ENCODE results near the gene COG7. TPM values are rescaled to one million over a fixed set of nuclear protein-coding genes. Genes with fewer than 3 reads are reported as not detected.

COG7 gene
- total RNA-seq, 5 donors from 2014 or later (not counting 1 experiment from before 2014, with no cell fraction given): 15.8 to 23.2 (median 22.4) TPM

DNA sequence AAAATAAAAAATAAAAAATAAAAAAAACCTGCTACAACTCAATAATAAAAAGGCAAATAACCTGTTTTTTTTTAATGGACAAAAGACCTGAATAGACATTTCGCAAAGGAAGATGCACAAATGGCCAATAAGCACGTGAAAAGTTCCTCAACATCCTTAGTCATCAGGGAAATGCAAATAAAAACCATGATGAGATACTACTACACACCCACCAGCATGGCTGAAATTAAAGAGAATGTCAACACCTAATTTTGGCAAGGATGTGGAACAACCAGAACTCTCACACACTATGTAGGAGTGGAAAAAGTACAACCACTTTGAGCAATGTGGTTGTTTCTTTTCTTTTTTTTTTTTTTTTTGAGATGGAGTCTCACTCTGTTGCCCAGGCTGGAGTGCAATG lies 24.6 kb downstream of the COG7 start:
- H3K4me1 ChIP-seq (ENCODE audit: control insufficient read depth in 1 of 2, extremely low read depth in 1 of 2, insufficient read depth in 2 of 2, low read length in 2 of 2): no peaks in the 10 kb centered on the region
- Mint-ChIP-seq H3K9me3 (no peaks in the 10 kb centered on the region), H3K36me3 (peaks cover 41% of the 10 kb centered on the region), H3K27ac (no peak overlapping the region), H3K4me3 (no peak overlapping the region), H3K27me3 (no peaks in the 10 kb centered on the region), H3K4me1 (no peaks in the 10 kb centered on the region)
- H3K36me3 ChIP-seq (ENCODE audit: control insufficient read depth in 2 of 2, extremely low read depth in 1 of 2, insufficient read depth in 1 of 2, low read length in 1 of 2): peaks cover 24 to 65% of the 10 kb centered on the region in 2 donors
- no peak overlapping the region for H3K27ac ChIP-seq (ENCODE audit: low read length)
- no peaks in the 10 kb centered on the region for H3K27me3 ChIP-seq (replicated peaks in 1 of 2; ENCODE audit: control insufficient read depth in 2 of 2, extremely low read depth in 1 of 2, insufficient read depth in 2 of 2, low read length in 1 of 2)
- no peaks in the 10 kb centered on the region for H3K9me3 ChIP-seq
- ChIA-PET POLR2A (no interaction called here), CTCF (no interaction called here)
- ATAC-seq (replicated peaks in 1 of 4) (no peak), DNase-seq (no peak)
- no peak overlapping the region for H3K4me3 ChIP-seq (ENCODE audit: control insufficient read depth in 1 of 2, extremely low read depth in 1 of 2, low read length in 1 of 2)
- WGBS (ENCODE audit: insufficient coverage): 100% methylated on average over 1 of the region's 2 CpGs

DNA sequence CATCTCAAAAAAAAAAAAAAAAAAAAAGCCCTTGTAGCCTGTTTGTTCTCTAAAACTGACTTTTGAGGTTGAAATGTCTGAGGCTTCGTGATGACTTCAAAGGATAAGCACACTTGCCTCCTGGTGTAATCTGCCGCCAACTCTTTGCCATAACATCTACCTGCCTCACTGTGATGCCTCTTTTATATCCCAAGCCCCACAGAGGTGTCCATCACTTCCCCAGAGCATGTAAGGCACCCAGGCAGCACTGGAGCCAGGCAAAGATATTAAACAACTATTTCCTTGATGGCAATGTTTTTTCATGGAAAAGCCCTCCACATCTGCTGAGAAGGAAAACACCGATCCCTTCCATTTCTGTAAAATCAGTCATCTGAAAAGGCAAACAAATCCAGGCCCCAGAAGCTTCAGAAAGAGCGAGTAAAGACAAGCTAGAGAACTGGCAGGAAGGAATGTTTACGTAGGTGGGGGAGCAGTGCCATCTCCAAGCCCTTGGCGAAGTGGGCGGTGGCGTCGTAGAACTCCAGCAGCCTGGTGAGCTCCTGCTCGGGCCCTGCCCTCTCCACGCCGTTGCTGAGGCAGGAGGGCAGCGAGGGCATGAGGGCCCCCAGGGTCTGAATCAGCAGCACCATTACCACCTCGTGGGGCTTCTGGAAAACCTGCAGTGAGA lies 28.6 kb downstream of the COG7 start:
- H3K27ac Mint-ChIP-seq: no peak overlapping the region
- H3K9me3 Mint-ChIP-seq: no peaks in the 10 kb centered on the region

GRCh38 chr16:23423496-23424049 lies 29.4 kb downstream of the COG7 start:
- Histone ChIP-seq H3K4me3 (ENCODE audit: control insufficient read depth in 1 of 2, extremely low read depth in 1 of 2, low read length in 1 of 2) (no peak overlapping the region), H3K27ac (ENCODE audit: low read length) (no peak overlapping the region), H3K27me3 (replicated peaks in 1 of 2; ENCODE audit: control insufficient read depth in 2 of 2, extremely low read depth in 1 of 2, insufficient read depth in 2 of 2, low read length in 1 of 2) (no peaks in the 10 kb centered on the region), H3K9me3 (no peaks in the 10 kb centered on the region), H3K36me3 (ENCODE audit: control insufficient read depth in 2 of 2, extremely low read depth in 1 of 2, insufficient read depth in 1 of 2, low read length in 1 of 2) (peaks cover 13 to 37% of the 10 kb centered on the region in 2 donors), H3K4me1 (ENCODE audit: control insufficient read depth in 1 of 2, extremely low read depth in 1 of 2, insufficient read depth in 2 of 2, low read length in 2 of 2) (no peaks in the 10 kb centered on the region)
- H3K36me3 Mint-ChIP-seq: peaks cover 34% of the 10 kb centered on the region
- ChIA-PET POLR2A (no interaction called here), CTCF (no interaction called here)
- no peaks in the 10 kb centered on the region for H3K27me3 Mint-ChIP-seq
- no peaks in the 10 kb centered on the region for H3K4me1 Mint-ChIP-seq
- H3K9me3 Mint-ChIP-seq: no peaks in the 10 kb centered on the region
- H3K4me3 Mint-ChIP-seq: no peak overlapping the region
- H3K27ac Mint-ChIP-seq: no peak overlapping the region
- DNase-seq (no peak), ATAC-seq (replicated peaks in 1 of 4) (no peak)
- WGBS (ENCODE audit: insufficient coverage): 90% methylated on average over 1 of the region's 11 CpGs

More for the DNA sequence above, 28.6 kb downstream of the COG7 start:
- no peaks in the 10 kb centered on the region for H3K4me1 ChIP-seq (ENCODE audit: control insufficient read depth in 1 of 2, extremely low read depth in 1 of 2, insufficient read depth in 2 of 2, low read length in 2 of 2)
- Mint-ChIP-seq H3K4me3 (no peak overlapping the region), H3K36me3 (peaks cover 34% of the 10 kb centered on the region), H3K4me1 (no peaks in the 10 kb centered on the region), H3K27me3 (no peaks in the 10 kb centered on the region)
- peaks cover 14 to 40% of the 10 kb centered on the region in 2 donors for H3K36me3 ChIP-seq (ENCODE audit: control insufficient read depth in 2 of 2, extremely low read depth in 1 of 2, insufficient read depth in 1 of 2, low read length in 1 of 2)
- H3K4me3 ChIP-seq (ENCODE audit: control insufficient read depth in 1 of 2, extremely low read depth in 1 of 2, low read length in 1 of 2): no peak overlapping the region
- H3K27me3 ChIP-seq (replicated peaks in 1 of 2; ENCODE audit: control insufficient read depth in 2 of 2, extremely low read depth in 1 of 2, insufficient read depth in 2 of 2, low read length in 1 of 2): no peaks in the 10 kb centered on the region
- DNase-seq (no peak), ATAC-seq (replicated peaks in 1 of 4) (no peak)
- 89% methylated on average over 14 of the region's 14 CpGs for WGBS (ENCODE audit: insufficient coverage)
- H3K27ac ChIP-seq (ENCODE audit: low read length): no peak overlapping the region
- ChIA-PET POLR2A (no interaction called here), CTCF (no interaction called here)
- H3K9me3 ChIP-seq: no peaks in the 10 kb centered on the region

- no peaks in the 10 kb centered on the region for H3K9me3 ChIP-seq
- ChIA-PET CTCF (interaction anchor here in 1 of 2 donors (0.7 kb wide), 1 partner anchor 254 kb away, joined by 3 read pairs; no protein-coding TSS in a partner anchor), POLR2A (no interaction called here)
- Mint-ChIP-seq H3K4me3 (no peak overlapping the region), H3K9me3 (no peaks in the 10 kb centered on the region), H3K27ac (no peak overlapping the region), H3K36me3 (peaks cover 46% of the 10 kb centered on the region), H3K27me3 (no peaks in the 10 kb centered on the region), H3K4me1 (no peaks in the 10 kb centered on the region)
- DNase-seq (no peak), ATAC-seq (replicated peaks in 1 of 4) (no peak)
- no peak overlapping the region for H3K27ac ChIP-seq (ENCODE audit: low read length)
- H3K4me3 ChIP-seq (ENCODE audit: control insufficient read depth in 1 of 2, extremely low read depth in 1 of 2, low read length in 1 of 2): no peak overlapping the region
- 93% methylated on average over 3 of the region's 5 CpGs for WGBS (ENCODE audit: insufficient coverage)
- no peaks in the 10 kb centered on the region for H3K27me3 ChIP-seq (replicated peaks in 1 of 2; ENCODE audit: control insufficient read depth in 2 of 2, extremely low read depth in 1 of 2, insufficient read depth in 2 of 2, low read length in 1 of 2)
- H3K4me1 ChIP-seq (ENCODE audit: control insufficient read depth in 1 of 2, extremely low read depth in 1 of 2, insufficient read depth in 2 of 2, low read length in 2 of 2): no peaks in the 10 kb centered on the region
- peaks cover 10 to 54% of the 10 kb centered on the region in 2 donors for H3K36me3 ChIP-seq (ENCODE audit: control insufficient read depth in 2 of 2, extremely low read depth in 1 of 2, insufficient read depth in 1 of 2, low read length in 1 of 2)
Measured at GRCh38 chr16:23420011-23420410, 33.0 kb downstream of the COG7 start.

- H3K36me3 ChIP-seq (ENCODE audit: control insufficient read depth in 2 of 2, extremely low read depth in 1 of 2, insufficient read depth in 1 of 2, low read length in 1 of 2): peaks cover 6 to 64% of the 10 kb centered on the region in 2 donors
- H3K9me3 Mint-ChIP-seq: no peaks in the 10 kb centered on the region
- no peak overlapping the region for H3K27ac ChIP-seq (ENCODE audit: low read length)
- H3K4me3 Mint-ChIP-seq: no peak overlapping the region
- no peaks in the 10 kb centered on the region for H3K4me1 Mint-ChIP-seq
- peaks cover 46% of the 10 kb centered on the region for H3K36me3 Mint-ChIP-seq
- no peak overlapping the region for H3K27ac Mint-ChIP-seq
- H3K9me3 ChIP-seq: no peaks in the 10 kb centered on the region
- no peak for DNase-seq
- H3K4me3 ChIP-seq (ENCODE audit: control insufficient read depth in 1 of 2, extremely low read depth in 1 of 2, low read length in 1 of 2): no peak overlapping the region
- H3K4me1 ChIP-seq (ENCODE audit: control insufficient read depth in 1 of 2, extremely low read depth in 1 of 2, insufficient read depth in 2 of 2, low read length in 2 of 2): no peaks in the 10 kb centered on the region
- H3K27me3 ChIP-seq (replicated peaks in 1 of 2; ENCODE audit: control insufficient read depth in 2 of 2, extremely low read depth in 1 of 2, insufficient read depth in 2 of 2, low read length in 1 of 2): no peaks in the 10 kb centered on the region
- H3K27me3 Mint-ChIP-seq: no peaks in the 10 kb centered on the region
- ChIA-PET POLR2A (no interaction called here), CTCF (no interaction called here)
- ATAC-seq (replicated peaks in 1 of 4): no peak
- WGBS (ENCODE audit: insufficient coverage): 86% methylated on average over 6 of the region's 7 CpGs
Measured at GRCh38 chr16:23416816-23417215, 36.2 kb downstream of the COG7 start.

DNA sequence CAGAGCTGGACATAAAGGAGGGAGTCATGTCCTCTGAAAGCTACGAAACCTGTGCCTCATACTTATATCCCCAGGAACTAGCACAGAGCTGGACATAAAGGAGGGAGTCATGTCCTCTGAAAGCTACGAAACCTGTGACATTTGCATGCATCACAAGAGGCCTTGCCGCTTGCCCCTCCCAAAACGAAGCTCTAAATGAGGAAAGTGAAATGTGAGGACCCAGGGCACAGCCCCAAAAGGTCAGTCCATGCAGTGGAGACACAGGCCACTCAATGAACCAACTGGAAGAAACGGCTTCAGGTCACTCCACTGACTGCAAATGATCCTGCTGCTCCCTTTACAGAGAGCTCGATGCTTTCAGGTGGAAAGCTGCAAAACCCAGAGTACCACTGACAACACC lies 38.3 kb downstream of the COG7 start:
- H3K4me1 Mint-ChIP-seq: no peaks in the 10 kb centered on the region
- Histone ChIP-seq H3K27me3 (replicated peaks in 1 of 2; ENCODE audit: control insufficient read depth in 2 of 2, extremely low read depth in 1 of 2, insufficient read depth in 2 of 2, low read length in 1 of 2) (no peaks in the 10 kb centered on the region), H3K27ac (ENCODE audit: low read length) (no peak overlapping the region), H3K4me3 (ENCODE audit: control insufficient read depth in 1 of 2, extremely low read depth in 1 of 2, low read length in 1 of 2) (no peak overlapping the region), H3K9me3 (no peaks in the 10 kb centered on the region), H3K4me1 (ENCODE audit: control insufficient read depth in 1 of 2, extremely low read depth in 1 of 2, insufficient read depth in 2 of 2, low read length in 2 of 2) (no peaks in the 10 kb centered on the region), H3K36me3 (ENCODE audit: control insufficient read depth in 2 of 2, extremely low read depth in 1 of 2, insufficient read depth in 1 of 2, low read length in 1 of 2) (peaks cover 6 to 76% of the 10 kb centered on the region in 2 donors)
- no peak for DNase-seq
- ATAC-seq (replicated peaks in 1 of 4): no peak
- no peaks in the 10 kb centered on the region for H3K27me3 Mint-ChIP-seq
- peaks cover 51% of the 10 kb centered on the region for H3K36me3 Mint-ChIP-seq
- H3K9me3 Mint-ChIP-seq: no peaks in the 10 kb centered on the region
- CTCF ChIA-PET: interaction anchor here in 1 of 2 donors (0.6 to 1.1 kb wide), 2 partner anchors 19 to 49 kb away, joined by 3 read pairs; no protein-coding TSS in a partner anchor
- H3K4me3 Mint-ChIP-seq: no peak overlapping the region
- no peak overlapping the region for H3K27ac Mint-ChIP-seq
- POLR2A ChIA-PET: no interaction called here
- WGBS (ENCODE audit: insufficient coverage): 97% methylated on average over 4 of the region's 6 CpGs

All from T-cell (primary cell).